Parathyroid adenoma (tissue), 2 donors: ENCODE results near the gene FNIP1.
"Not testable (repeated sequence)": the region's sequence is repeated elsewhere in the genome, so short reads cannot be mapped to it uniquely, and the experiment has no call there.

Experiments used
- H2AFZ ChIP-seq: fragments of 300-600 bp; sonication (generic); one replicate; pipeline ENCODE4 v1.7.0; 2017; ENCODE audit warnings: antibody characterized with exemption, mild to moderate bottlenecking
- H3K27ac ChIP-seq: fragments of 300-600 bp; sonication (generic); one replicate; pipeline ENCODE4 v1.7.0; 2017
- H3K27me3 ChIP-seq: fragments of 300-600 bp; sonication (generic); one replicate; pipeline ENCODE4 v1.7.0; 2017; ENCODE audit warnings: low read length; ENCODE audit not compliant: control insufficient read depth, insufficient read depth
- H3K36me3 ChIP-seq: fragments of 300-600 bp; sonication (generic); one replicate; pipeline ENCODE4 v1.7.0; 2017; ENCODE audit warnings: low read length; ENCODE audit not compliant: control insufficient read depth, insufficient read depth
- H3K4me1 ChIP-seq: fragments of 300-600 bp; sonication (generic); one replicate; pipeline ENCODE4 v1.7.0; 2017; ENCODE audit warnings: control low read depth
- H3K4me2 ChIP-seq: fragments of 300-600 bp; sonication (generic); one replicate; pipeline ENCODE4 v1.7.0; 2017; ENCODE audit warnings: low read length
- H3K4me3 ChIP-seq: fragments of 300-600 bp; sonication (generic); one replicate; pipeline ENCODE4 v1.7.0; 2017; ENCODE audit warnings: low read depth, low read length
- H3K79me2 ChIP-seq: fragments of 300-600 bp; sonication (generic); one replicate; pipeline ENCODE4 v1.7.0; 2017; ENCODE audit warnings: control low read depth
- H3K9ac ChIP-seq: fragments of 300-600 bp; sonication (generic); one replicate; pipeline ENCODE4 v1.7.0; 2017; ENCODE audit warnings: mild to moderate bottlenecking
- H3K9me3 ChIP-seq: fragments of 300-600 bp; sonication (generic); one replicate; pipeline ENCODE4 v1.7.0; 2017; ENCODE audit warnings: low read length; ENCODE audit not compliant: control insufficient read depth
- TF ChIP-seq, protein P1 (sequence below): fragments of 300-600 bp; sonication (generic); IDR thresholded peaks from one replicate; pipeline ENCODE4 v1.7.0; 2017; ENCODE audit warnings: antibody characterized with exemption, mild to moderate bottlenecking
- donor health status: primary hyperparathyroidism.

Gene FNIP1

DNA sequence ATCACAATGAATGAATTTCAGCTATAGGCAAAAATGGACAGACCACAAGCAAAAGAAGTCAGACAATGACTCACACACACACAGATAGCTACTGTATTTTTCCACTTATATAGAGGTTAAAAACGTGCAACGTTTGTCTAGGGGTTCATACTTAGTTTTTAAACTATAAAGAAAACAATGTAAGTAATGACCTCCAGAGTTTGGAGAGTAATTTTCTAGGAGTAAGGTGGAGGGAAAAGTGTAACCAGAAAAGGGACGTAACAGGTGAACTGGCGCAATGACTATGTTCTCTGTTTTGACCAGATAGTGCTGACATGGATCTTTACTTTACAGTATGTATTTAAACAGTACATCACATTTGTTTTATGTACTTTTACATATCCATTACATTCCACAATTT, 51.1 kb downstream of the FNIP1 start:
- Histone ChIP-seq H3K4me1 (no peaks in the 10 kb centered on the region), H3K79me2 (peaks cover 13% of the 10 kb centered on the region), H3K4me3 (no peak overlapping the region), H3K4me2 (no peak overlapping the region), H3K36me3 (no peaks in the 10 kb centered on the region), H3K27ac (no peak overlapping the region), H3K27me3 (no peaks in the 10 kb centered on the region), H3K9ac (no peak overlapping the region), H3K9me3 (no peaks in the 10 kb centered on the region), H2AFZ (no peak overlapping the region)
- TF ChIP-seq, protein P1, sequence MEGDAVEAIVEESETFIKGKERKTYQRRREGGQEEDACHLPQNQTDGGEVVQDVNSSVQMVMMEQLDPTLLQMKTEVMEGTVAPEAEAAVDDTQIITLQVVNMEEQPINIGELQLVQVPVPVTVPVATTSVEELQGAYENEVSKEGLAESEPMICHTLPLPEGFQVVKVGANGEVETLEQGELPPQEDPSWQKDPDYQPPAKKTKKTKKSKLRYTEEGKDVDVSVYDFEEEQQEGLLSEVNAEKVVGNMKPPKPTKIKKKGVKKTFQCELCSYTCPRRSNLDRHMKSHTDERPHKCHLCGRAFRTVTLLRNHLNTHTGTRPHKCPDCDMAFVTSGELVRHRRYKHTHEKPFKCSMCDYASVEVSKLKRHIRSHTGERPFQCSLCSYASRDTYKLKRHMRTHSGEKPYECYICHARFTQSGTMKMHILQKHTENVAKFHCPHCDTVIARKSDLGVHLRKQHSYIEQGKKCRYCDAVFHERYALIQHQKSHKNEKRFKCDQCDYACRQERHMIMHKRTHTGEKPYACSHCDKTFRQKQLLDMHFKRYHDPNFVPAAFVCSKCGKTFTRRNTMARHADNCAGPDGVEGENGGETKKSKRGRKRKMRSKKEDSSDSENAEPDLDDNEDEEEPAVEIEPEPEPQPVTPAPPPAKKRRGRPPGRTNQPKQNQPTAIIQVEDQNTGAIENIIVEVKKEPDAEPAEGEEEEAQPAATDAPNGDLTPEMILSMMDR = no peak

DNA sequence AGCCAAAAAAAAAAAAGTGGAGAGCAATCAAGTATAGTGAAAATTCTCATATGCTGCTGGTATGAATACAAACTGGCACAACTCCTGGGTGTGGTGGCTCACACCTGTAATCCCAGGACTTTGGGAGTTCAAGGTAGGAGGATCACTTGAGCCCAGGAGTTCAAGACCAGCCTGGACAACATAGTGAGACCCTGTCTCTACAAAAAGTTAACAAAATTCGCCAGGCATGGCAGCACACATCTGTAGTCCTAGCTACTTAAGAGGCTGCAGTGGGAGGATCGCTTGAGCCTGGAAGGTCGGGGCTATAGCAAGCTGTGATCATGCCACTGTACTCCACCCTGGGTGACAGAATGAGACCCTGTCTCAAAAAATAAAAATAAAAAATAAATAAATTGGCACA, 51.7 kb downstream of the FNIP1 start:
- H3K9ac ChIP-seq = no peak overlapping the region
- no peak overlapping the region for H3K4me3 ChIP-seq
- H3K27me3 ChIP-seq = no peaks in the 10 kb centered on the region
- no peaks in the 10 kb centered on the region for H3K4me1 ChIP-seq
- no peak overlapping the region for H3K4me2 ChIP-seq
- H2AFZ ChIP-seq = no peak overlapping the region
- no peaks in the 10 kb centered on the region for H3K9me3 ChIP-seq
- TF ChIP-seq, protein P1 = no peak
- H3K36me3 ChIP-seq = no peaks in the 10 kb centered on the region
- no peak overlapping the region for H3K27ac ChIP-seq
- peaks cover 8% of the 10 kb centered on the region for H3K79me2 ChIP-seq

DNA sequence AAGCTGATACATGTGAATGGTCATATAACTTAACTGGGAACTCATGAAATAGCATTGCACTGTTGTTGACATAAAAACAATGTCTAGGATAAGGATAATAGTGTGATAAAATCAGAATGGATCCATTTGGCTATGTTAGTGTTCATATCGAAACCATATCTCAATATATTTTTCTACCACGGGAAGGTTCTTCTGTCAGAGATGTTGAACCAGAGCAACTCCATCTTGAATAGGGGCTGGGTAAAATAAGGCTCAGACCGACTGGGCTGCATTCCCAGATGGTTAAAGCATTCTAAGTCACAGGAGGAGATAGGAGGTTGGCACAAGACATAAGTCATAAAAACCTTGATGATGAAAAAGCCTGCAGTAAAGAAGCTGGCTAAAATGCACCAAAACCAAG, 56.3 kb downstream of the FNIP1 start:
- Histone ChIP-seq H3K4me3 (no peak overlapping the region), H3K9me3 (no peaks in the 10 kb centered on the region), H3K27me3 (no peaks in the 10 kb centered on the region), H3K4me2 (no peak overlapping the region), H3K79me2 (peaks cover 7% of the 10 kb centered on the region), H3K4me1 (no peaks in the 10 kb centered on the region), H3K9ac (no peak overlapping the region), H3K27ac (no peak overlapping the region), H2AFZ (no peak overlapping the region), H3K36me3 (no peaks in the 10 kb centered on the region)
- TF ChIP-seq, protein P1 = no peak

DNA sequence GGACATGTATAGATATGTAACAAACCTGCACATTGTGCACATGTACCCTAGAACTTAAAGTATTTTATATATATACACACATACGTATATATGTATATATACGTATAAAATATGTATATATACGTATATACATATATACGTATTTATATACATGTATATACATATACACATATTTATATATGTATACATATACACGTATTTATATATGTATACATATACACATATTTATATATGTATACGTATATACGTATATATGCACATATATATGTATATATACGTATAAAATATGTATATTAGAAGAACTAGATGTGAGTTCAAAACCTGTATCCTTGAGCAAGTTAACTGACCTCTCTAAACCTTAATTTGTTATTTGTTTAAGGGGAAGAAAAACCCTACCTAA, 61.4 kb downstream of the FNIP1 start:
- no peak overlapping the region for H3K4me3 ChIP-seq
- no peak overlapping the region for H3K27ac ChIP-seq
- H3K36me3 ChIP-seq = no peaks in the 10 kb centered on the region
- H3K4me1 ChIP-seq = no peaks in the 10 kb centered on the region
- no peak overlapping the region for H2AFZ ChIP-seq
- no peaks in the 10 kb centered on the region for H3K9me3 ChIP-seq
- no peaks in the 10 kb centered on the region for H3K27me3 ChIP-seq
- peaks cover 7% of the 10 kb centered on the region for H3K79me2 ChIP-seq
- H3K4me2 ChIP-seq = no peak overlapping the region
- no peak overlapping the region for H3K9ac ChIP-seq
- TF ChIP-seq, protein P1 = no peak

GRCh38 chr5:131734939-131735338, 61.9 kb downstream of the FNIP1 start:
- not testable (repeated sequence) for H3K36me3 ChIP-seq, H3K4me3 ChIP-seq, H3K4me1 ChIP-seq, H3K9ac ChIP-seq, H3K4me2 ChIP-seq, H3K27me3 ChIP-seq, H3K9me3 ChIP-seq, H3K27ac ChIP-seq, H2AFZ ChIP-seq, H3K79me2 ChIP-seq

GRCh38 chr5:131729292-131729691, 67.5 kb downstream of the FNIP1 start:
- H3K4me3 ChIP-seq, H3K4me1 ChIP-seq, H3K36me3 ChIP-seq, H3K9ac ChIP-seq, H3K27me3 ChIP-seq, H2AFZ ChIP-seq, H3K9me3 ChIP-seq, H3K4me2 ChIP-seq, H3K27ac ChIP-seq: not testable (repeated sequence)
- peaks cover 11% of the 10 kb centered on the region for H3K79me2 ChIP-seq

DNA sequence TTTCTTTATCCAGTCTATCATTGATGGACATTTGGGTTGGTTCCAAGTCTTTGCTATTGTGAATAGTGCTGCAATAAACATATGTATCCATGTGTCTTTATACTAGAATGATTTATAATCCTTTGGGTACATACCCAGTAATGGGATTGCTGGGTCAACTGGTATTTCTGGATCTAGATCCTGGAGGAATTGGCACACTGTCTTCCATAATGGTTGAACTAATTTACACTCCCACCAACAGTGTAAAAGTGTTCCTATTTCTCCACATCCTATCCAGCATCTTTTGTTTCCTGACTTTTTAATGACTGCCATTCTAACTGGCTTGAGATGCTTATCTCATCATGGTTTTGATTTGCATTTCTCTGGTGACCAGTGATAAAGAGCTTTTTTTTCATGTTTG, 72.7 kb downstream of the FNIP1 start:
- not testable (repeated sequence) for H3K4me1 ChIP-seq, H3K27me3 ChIP-seq, H3K9me3 ChIP-seq, H2AFZ ChIP-seq, H3K4me2 ChIP-seq, H3K27ac ChIP-seq, H3K4me3 ChIP-seq, H3K9ac ChIP-seq, H3K36me3 ChIP-seq
- peaks cover 11% of the 10 kb centered on the region for H3K79me2 ChIP-seq
